ENCODE measurements around the gene AUTS2.

AUTS2 gene

DNA sequence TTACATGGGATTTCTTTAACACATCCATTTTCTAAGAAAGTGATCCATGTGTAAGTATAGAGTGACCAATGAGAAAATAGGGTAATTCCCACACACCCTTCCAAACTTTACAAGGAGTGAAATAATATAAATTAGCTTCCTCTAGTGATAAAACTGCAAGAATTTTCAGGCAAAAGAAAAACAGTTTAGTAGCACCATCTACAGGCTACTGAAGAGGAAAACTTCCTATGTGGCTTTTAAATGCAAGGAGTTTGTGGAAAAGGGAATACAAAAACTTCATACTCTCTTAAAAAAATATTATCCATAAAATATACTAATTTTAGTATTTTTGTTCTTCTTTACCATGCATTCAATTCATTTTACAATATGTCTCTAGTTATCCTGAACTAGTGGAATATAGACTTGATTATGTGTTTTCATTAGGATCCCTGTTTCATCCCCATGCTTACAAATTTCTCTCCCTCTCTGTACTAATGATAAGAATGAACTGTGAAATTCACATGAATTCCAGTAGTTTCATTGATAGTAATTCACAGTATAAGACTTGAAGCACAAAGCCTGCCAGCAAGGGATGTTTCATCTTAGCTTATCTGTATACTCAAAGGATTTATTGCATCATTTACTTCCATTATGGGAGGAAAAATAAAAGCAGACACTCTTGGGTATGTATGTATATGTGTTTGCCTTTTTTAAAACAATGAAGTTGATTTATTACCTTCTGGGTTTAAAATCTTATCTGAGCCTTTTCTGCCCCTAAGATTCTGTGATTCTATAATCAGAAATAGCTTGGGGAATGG is 442.9 kb downstream of the AUTS2 start:
- Histone ChIP-seq H3K79me2 (ENCODE audit: insufficient read depth, low read length) (peaks cover 10% of the 10 kb centered on the region; the same call in 1 of the 2 replicates), H3K36me3 (ENCODE audit: insufficient read depth, low read length) (no peaks in the 10 kb centered on the region), H4K20me1 (ENCODE audit: insufficient read depth, low read length, poor library complexity, severe bottlenecking) (peaks cover 5% of the 10 kb centered on the region), H3K9me2 (replicated peaks; ENCODE audit: low read depth, low read length) (no peaks in the 10 kb centered on the region), H3F3A (ENCODE audit: low read depth) (no peaks in the 10 kb centered on the region; the same call in 1 of the 2 replicates), H3K9me3 (ENCODE audit: insufficient read depth, low read depth, low read length) (no peaks in the 10 kb centered on the region), H3K4me3 (ENCODE audit: low read length, poor library complexity, severe bottlenecking) (no peak overlapping the region), H3K4me1 (ENCODE audit: insufficient read depth, low read length, poor library complexity, severe bottlenecking) (peaks cover 17% of the 10 kb centered on the region), H3K9ac (ENCODE audit: low read depth, low read length, poor library complexity, severe bottlenecking) (no peak overlapping the region), H3K27me3 (ENCODE audit: insufficient read depth, low read length, poor library complexity, severe bottlenecking) (no peaks in the 10 kb centered on the region), H2AFZ (ENCODE audit: low read length) (no peak overlapping the region), H3K4me2 (ENCODE audit: low read depth, low read length, poor library complexity, severe bottlenecking) (no peak overlapping the region)
- TF ChIP-seq EZH2phosphoT487 (IDR thresholded peaks at IDR 0.05; ENCODE audit: borderline replicate concordance): no peak
- TF ChIP-seq CTCF (conservative IDR thresholded peaks at IDR 0.05; ENCODE audit: low read length): peak; percentile 65

GRCh38 chr7:70042533-70042932 is 444.3 kb downstream of the AUTS2 start:
- Histone ChIP-seq H3K4me3 (ENCODE audit: low read length, poor library complexity, severe bottlenecking) (no peak overlapping the region), H2AFZ (ENCODE audit: low read length) (no peak overlapping the region), H3K9me3 (ENCODE audit: insufficient read depth, low read depth, low read length) (no peaks in the 10 kb centered on the region), H3K79me2 (ENCODE audit: insufficient read depth, low read length) (peaks cover 20% of the 10 kb centered on the region; the same call in 1 of the 2 replicates), H3K27me3 (ENCODE audit: insufficient read depth, low read length, poor library complexity, severe bottlenecking) (no peaks in the 10 kb centered on the region), H4K20me1 (ENCODE audit: insufficient read depth, low read length, poor library complexity, severe bottlenecking) (peaks cover 8% of the 10 kb centered on the region), H3K9ac (ENCODE audit: low read depth, low read length, poor library complexity, severe bottlenecking) (no peak overlapping the region), H3F3A (ENCODE audit: low read depth) (no peaks in the 10 kb centered on the region; the same call in 1 of the 2 replicates), H3K4me1 (ENCODE audit: insufficient read depth, low read length, poor library complexity, severe bottlenecking) (peaks cover 17% of the 10 kb centered on the region), H3K9me2 (replicated peaks; ENCODE audit: low read depth, low read length) (no peaks in the 10 kb centered on the region), H3K4me2 (ENCODE audit: low read depth, low read length, poor library complexity, severe bottlenecking) (peak overlapping the region; percentile 50), H3K36me3 (ENCODE audit: insufficient read depth, low read length) (no peaks in the 10 kb centered on the region)
- TF ChIP-seq EZH2phosphoT487 (IDR thresholded peaks at IDR 0.05; ENCODE audit: borderline replicate concordance): no peak
- TF ChIP-seq CTCF (conservative IDR thresholded peaks at IDR 0.05; ENCODE audit: low read length): peak; percentile 54

GRCh38 chr7:70043015-70043538 is 444.8 kb downstream of the AUTS2 start:
- Histone ChIP-seq H3K4me1 (ENCODE audit: insufficient read depth, low read length, poor library complexity, severe bottlenecking) (peaks cover 20% of the 10 kb centered on the region), H3K27me3 (ENCODE audit: insufficient read depth, low read length, poor library complexity, severe bottlenecking) (no peaks in the 10 kb centered on the region), H3K4me2 (ENCODE audit: low read depth, low read length, poor library complexity, severe bottlenecking) (peak overlapping the region; percentile 50), H3K9me3 (ENCODE audit: insufficient read depth, low read depth, low read length) (no peaks in the 10 kb centered on the region), H3F3A (ENCODE audit: low read depth) (no peaks in the 10 kb centered on the region; the same call in 1 of the 2 replicates), H2AFZ (ENCODE audit: low read length) (no peak overlapping the region), H3K9ac (ENCODE audit: low read depth, low read length, poor library complexity, severe bottlenecking) (no peak overlapping the region), H3K9me2 (replicated peaks; ENCODE audit: low read depth, low read length) (no peaks in the 10 kb centered on the region), H4K20me1 (ENCODE audit: insufficient read depth, low read length, poor library complexity, severe bottlenecking) (peaks cover 11% of the 10 kb centered on the region), H3K36me3 (ENCODE audit: insufficient read depth, low read length) (no peaks in the 10 kb centered on the region), H3K4me3 (ENCODE audit: low read length, poor library complexity, severe bottlenecking) (no peak overlapping the region), H3K79me2 (ENCODE audit: insufficient read depth, low read length) (peaks cover 22% of the 10 kb centered on the region; the same call in 1 of the 2 replicates)
- TF ChIP-seq CTCF (conservative IDR thresholded peaks at IDR 0.05; ENCODE audit: low read length): no peak
- TF ChIP-seq EZH2phosphoT487 (IDR thresholded peaks at IDR 0.05; ENCODE audit: borderline replicate concordance): no peak
